K562 (cell line): ENCODE data around the gene RAPGEF5. TPM values are rescaled to one million over a fixed set of nuclear protein-coding genes. Genes with fewer than 3 reads are reported as not detected.

Source experiments
- ATAC-seq: fragments of 200-7000 bp; cut with Tn5 transposase; 3 replicates; pipeline ENCODE4 v1.9.1; 2020; ENCODE audit warnings: moderate library complexity
- BruUV-seq: library from RNA; stranded (reverse); fragments of 400-500 nt; replicated peaks from 2 replicates; lab custom pipeline; 2021; lab: Mats Ljungman, UMichigan
- CTCF ChIA-PET: fragments of 300-600 bp; formaldehyde crosslinking; extraction: SDS; loops from one replicate; lab custom pipeline; 2021; ENCODE audit warnings: low intra/inter-chr PET ratio; lab: Yijun Ruan, JAX
- POLR2A ChIA-PET: fragments of 300-600, 350-650 bp; sonication (Branson Sonifier 250); formaldehyde crosslinking; extraction: SDS; loops from one replicate; lab custom pipeline; 2021; ENCODE audit warnings: antibody characterized with exemption, inconsistent platforms; lab: Yijun Ruan, JAX
- DNase-seq, 4 experiments: peaks; one replicate each; pipeline versions ENCODE4 v3.0.0 to v3.0.0-alpha.2; 2011 to 2018; ENCODE audit warnings: low spot score in 3 of 4, mixed read lengths in 3 of 4; ENCODE audit errors: extremely low read depth in 1 of 4
- FAIRE-seq: peaks from 2 replicates; lab custom pipeline; 2011; peaks lifted over from hg19 to GRCh38; lab: Jason Lieb, UNC
- H2AFZ ChIP-seq: 2 replicates; pipeline ENCODE4 v1.6.0; 2011; ENCODE audit warnings: low read depth, low read length, control low read depth, inconsistent platforms
- H3K27ac ChIP-seq: fragments of 200-600 bp; 3 replicates; pipeline ENCODE4 v1.8.0; 2011; ENCODE audit warnings: low read depth, mild to moderate bottlenecking, control low read depth, inconsistent platforms, low read length, moderate library complexity, mixed read lengths; ENCODE audit errors: extremely low read depth
- H3K27me3 ChIP-seq, 2 experiments: fragments of 300-600 bp in 1 of 2; 2 replicates in 1 of 2; 3 replicates in 1 of 2; pipeline versions ENCODE4 v1.6.0 to v1.8.0; 2011; ENCODE audit warnings: inconsistent platforms in 2 of 2, low read length in 2 of 2, mild to moderate bottlenecking in 1 of 2, mixed read lengths in 1 of 2, moderate library complexity in 1 of 2; ENCODE audit not compliant: control insufficient read depth in 2 of 2, insufficient read depth in 2 of 2
- H3K36me3 ChIP-seq: fragments of 300-600 bp; 3 replicates; pipeline ENCODE4 v1.8.0; 2011; ENCODE audit warnings: mild to moderate bottlenecking, low read length, inconsistent platforms; ENCODE audit not compliant: control insufficient read depth, insufficient read depth
- H3K4me1 ChIP-seq, 2 experiments: fragments of 200-600 bp in 1 of 2; replicated peaks in 1 of 2; 2 replicates in 1 of 2; 3 replicates in 1 of 2; pipeline versions ENCODE4 v1.5.1 to v1.8.0; 2011; ENCODE audit warnings: inconsistent platforms in 2 of 2, low read length in 2 of 2, mild to moderate bottlenecking in 1 of 2, mixed read lengths in 1 of 2, moderate library complexity in 1 of 2; ENCODE audit not compliant: control insufficient read depth in 2 of 2, insufficient read depth in 2 of 2
- H3K4me2 ChIP-seq: 2 replicates; pipeline ENCODE4 v1.6.1; 2011; ENCODE audit warnings: low read length, control low read depth, inconsistent platforms, mixed read lengths; ENCODE audit not compliant: insufficient read depth
- H3K4me3 ChIP-seq: fragments of 200-600 bp; sonication (generic), shearing (Covaris generic); 2 replicates; pipeline ENCODE4 v1.5.1; 2016; ENCODE audit warnings: control low read depth, inconsistent platforms
- H3K79me2 ChIP-seq: fragments of 200-600 bp; 3 replicates; pipeline ENCODE4 v1.8.0; 2011; ENCODE audit warnings: low read length, inconsistent platforms; ENCODE audit not compliant: control insufficient read depth, insufficient read depth
- H3K9ac ChIP-seq, 2 experiments: 2 replicates each; pipeline versions ENCODE4 v1.6.0 to v1.6.1; 2011; ENCODE audit warnings: low read depth in 2 of 2, low read length in 2 of 2, control low read depth in 1 of 2, inconsistent platforms in 1 of 2, mild to moderate bottlenecking in 1 of 2, mixed read lengths in 1 of 2; ENCODE audit not compliant: insufficient read depth in 1 of 2
- H3K9me1 ChIP-seq: one replicate; pipeline ENCODE4 v1.6.0; 2011; ENCODE audit warnings: inconsistent platforms, mild to moderate bottlenecking, low read length, moderate library complexity; ENCODE audit not compliant: control insufficient read depth, insufficient read depth
- H3K9me3 ChIP-seq: replicated peaks from 2 replicates; pipeline ENCODE4 v1.5.1; 2011; ENCODE audit warnings: low read depth, low read length, inconsistent platforms; ENCODE audit not compliant: control insufficient read depth, insufficient read depth
- H4K20me1 ChIP-seq: replicated peaks from 2 replicates; pipeline ENCODE4 v1.6.1; 2011; ENCODE audit warnings: low read length, inconsistent platforms, mixed read lengths; ENCODE audit not compliant: control insufficient read depth, insufficient read depth
- CBX3 ChIP-seq, 2 experiments: IDR thresholded peaks; 1 replicate in 1 of 2; 2 replicates in 1 of 2; pipeline ENCODE4 v1.6.1; 2012; ENCODE audit warnings: inconsistent platforms in 2 of 2, low read length in 2 of 2, borderline replicate concordance in 1 of 2, control low read depth in 1 of 2
- HMGN3 ChIP-seq: IDR thresholded peaks from 2 replicates; pipeline ENCODE4 v1.6.1; 2011; ENCODE audit warnings: borderline replicate concordance, low read depth, mild to moderate bottlenecking, mixed read lengths, low read length; ENCODE audit not compliant: insufficient read length; ENCODE audit errors: extremely low read depth
- LARP7 ChIP-seq: fragments of 450-650 bp; IDR thresholded peaks from 2 replicates; pipeline ENCODE4 v1.6.1; 2016
- MTF1 ChIP-seq: fragments of 250-450 bp; sonication (Bioruptor Pico); IDR thresholded peaks from 2 replicates; pipeline ENCODE4 v1.9.0; 2021; ENCODE audit warnings: moderate library complexity, mild to moderate bottlenecking, inconsistent platforms, borderline replicate concordance
- MXI1 ChIP-seq: IDR thresholded peaks from 2 replicates; pipeline ENCODE4 v1.6.1; 2011; ENCODE audit warnings: low read depth, mild to moderate bottlenecking, improper control_type of control experiment, low read length
- ZBTB8A ChIP-seq: fragments of 450-650 bp; IDR thresholded peaks from 2 replicates; pipeline ENCODE4 v1.6.1; 2018; ENCODE audit warnings: mild to moderate bottlenecking, moderate library complexity; ENCODE audit not compliant: partially characterized antibody
- ZNF347 ChIP-seq: fragments of 450-650 bp; formaldehyde crosslinking; IDR thresholded peaks from 2 replicates; pipeline ENCODE4 v1.4.0; 2020; ENCODE audit warnings: low read depth, mild to moderate bottlenecking, moderate library complexity
- ZNF668 ChIP-seq: fragments of 250-450 bp; sonication (Bioruptor Pico); IDR thresholded peaks from 2 replicates; pipeline ENCODE4 v1.8.0; 2022; ENCODE audit warnings: mild to moderate bottlenecking, inconsistent platforms
- WGBS: fragments of 100-300 bp; shearing (Covaris generic); methylation state at CpG from one replicate; pipeline ENCODE4 v1.1.6; 2016; ENCODE audit warnings: low coverage, mixed read lengths; ENCODE audit not compliant: insufficient coverage; ENCODE audit errors: missing lambda C conversion rate; 5-methylcytosine and 5-hydroxymethylcytosine counted together
- in situ Hi-C: fragments of 300-500 bp; cut with MboI; formaldehyde crosslinking; loops from 4 replicates; pipeline ENCODE4 v1.15.0; 2018; ENCODE audit warnings: inconsistent platforms, mixed read lengths
- intact Hi-C: fragments of 100-400 bp; cut with micrococcal nuclease; formaldehyde crosslinking; loops from 2 replicates; pipeline ENCODE4 v1.14.2; 2022
- polyA plus RNA-seq, 8 experiments: library from polyadenylated mRNA; depleted of rRNA in 4 of 8; stranded (reverse) in 5 of 8; unstranded in 3 of 8; fragments of >200 nt; fragmentation: Nextera tagmentation in 2 of 8; fragmentation: Illumina TruSeq in 1 of 8; extraction: Ambion mirVana in 2 of 8; extraction: Trizol in 1 of 8; gene quantifications; 2 replicates each; pipeline versions ENCODE4 v1.2.1 to v1.2.3, GENCODE V29; 2011 to 2014; ENCODE audit warnings: inconsistent platforms in 1 of 8, missing spikeins in 1 of 8
- total RNA-seq, 7 experiments: library from RNA; depleted of rRNA in 6 of 7; stranded (reverse); fragments of >200 nt in 6 of 7; fragmentation: Illumina TruSeq in 2 of 7; extraction: Trizol in 2 of 7; gene quantifications; 2 replicates each; pipeline versions ENCODE4 v1.2.1 to v1.2.3, GENCODE V29; 2011 to 2021; ENCODE audit warnings: low replicate concordance in 1 of 7
- TF ChIP-seq, protein P1 (sequence below), 2 experiments: fragments of 450-650 bp in 1 of 2; sonication (generic) in 1 of 2; formaldehyde crosslinking in 1 of 2; IDR thresholded peaks; 2 replicates each; pipeline versions ENCODE4 v1.7.1 to v1.9.0; 2016 to 2022; ENCODE audit warnings: inconsistent platforms in 1 of 2, mild to moderate bottlenecking in 1 of 2, missing genetic modification reagents in 1 of 2
- TF ChIP-seq, protein P2 (sequence below): fragments of 450-650 bp; IDR thresholded peaks from 2 replicates; pipeline ENCODE4 v1.6.1; 2018; ENCODE audit warnings: mild to moderate bottlenecking, low read depth; ENCODE audit not compliant: partially characterized antibody

Gene RAPGEF5
- total and polyA plus RNA-seq, 9 of the 15 experiments (the other 6 are each of a cell fraction or from before 2014, with no cell fraction given), result 0.39 to 2.0 (median 1.1) TPM

DNA sequence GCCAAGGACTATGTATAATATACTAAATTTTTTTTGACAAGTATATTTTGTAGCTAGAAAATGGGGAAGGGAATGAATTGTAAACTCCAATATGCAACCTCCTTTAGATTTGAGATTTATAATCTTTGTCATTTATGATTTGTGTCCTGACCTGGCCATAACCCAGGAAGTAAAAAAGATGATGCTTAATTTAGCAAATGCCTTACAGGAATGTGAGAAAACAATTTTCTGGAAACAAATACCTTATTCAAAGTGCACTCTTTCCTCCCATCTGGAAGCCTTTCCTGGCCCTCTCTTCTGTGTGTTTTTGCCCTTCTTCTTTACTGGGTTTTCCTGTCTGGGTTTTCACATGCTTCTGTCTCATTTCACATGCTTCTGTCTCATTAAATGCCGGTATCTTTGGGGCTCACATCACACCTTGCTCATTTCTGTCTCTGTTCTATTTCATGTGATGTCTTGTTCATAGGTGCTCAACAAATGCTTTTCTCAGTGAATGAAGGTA, 149.2 kb downstream of the RAPGEF5 start:
- Histone ChIP-seq H3K27ac (no peak overlapping the region), H4K20me1 (no peaks in the 10 kb centered on the region), H3K4me1 (no peaks in the 10 kb centered on the region), H3K36me3 (no peaks in the 10 kb centered on the region), H2AFZ (no peak overlapping the region), H3K4me3 (no peak overlapping the region), H3K4me2 (no peak overlapping the region), H3K79me2 (no peaks in the 10 kb centered on the region), H3K9ac (no peak overlapping the region), H3K27me3 (no peaks in the 10 kb centered on the region), H3K9me3 (no peaks in the 10 kb centered on the region), H3K9me1 (no peaks in the 10 kb centered on the region)
- CTCF ChIA-PET, result no interaction called here
- in situ Hi-C loops (no loop called here), intact Hi-C loops (no loop called here)
- no peak for DNase-seq
- BruUV-seq, result no TSS peak
- 41% methylated on average over 1 of the region's 1 CpG for WGBS
- FAIRE-seq, result no peak
- POLR2A ChIA-PET, result interaction anchor here (0.6 kb wide), 2 partner anchors 9 to 19 kb away, joined by 3 read pairs; no protein-coding TSS in a partner anchor
- ATAC-seq, result no peak
- no peak for TF ChIP-seq HMGN3
- TF ChIP-seq, protein P1, sequence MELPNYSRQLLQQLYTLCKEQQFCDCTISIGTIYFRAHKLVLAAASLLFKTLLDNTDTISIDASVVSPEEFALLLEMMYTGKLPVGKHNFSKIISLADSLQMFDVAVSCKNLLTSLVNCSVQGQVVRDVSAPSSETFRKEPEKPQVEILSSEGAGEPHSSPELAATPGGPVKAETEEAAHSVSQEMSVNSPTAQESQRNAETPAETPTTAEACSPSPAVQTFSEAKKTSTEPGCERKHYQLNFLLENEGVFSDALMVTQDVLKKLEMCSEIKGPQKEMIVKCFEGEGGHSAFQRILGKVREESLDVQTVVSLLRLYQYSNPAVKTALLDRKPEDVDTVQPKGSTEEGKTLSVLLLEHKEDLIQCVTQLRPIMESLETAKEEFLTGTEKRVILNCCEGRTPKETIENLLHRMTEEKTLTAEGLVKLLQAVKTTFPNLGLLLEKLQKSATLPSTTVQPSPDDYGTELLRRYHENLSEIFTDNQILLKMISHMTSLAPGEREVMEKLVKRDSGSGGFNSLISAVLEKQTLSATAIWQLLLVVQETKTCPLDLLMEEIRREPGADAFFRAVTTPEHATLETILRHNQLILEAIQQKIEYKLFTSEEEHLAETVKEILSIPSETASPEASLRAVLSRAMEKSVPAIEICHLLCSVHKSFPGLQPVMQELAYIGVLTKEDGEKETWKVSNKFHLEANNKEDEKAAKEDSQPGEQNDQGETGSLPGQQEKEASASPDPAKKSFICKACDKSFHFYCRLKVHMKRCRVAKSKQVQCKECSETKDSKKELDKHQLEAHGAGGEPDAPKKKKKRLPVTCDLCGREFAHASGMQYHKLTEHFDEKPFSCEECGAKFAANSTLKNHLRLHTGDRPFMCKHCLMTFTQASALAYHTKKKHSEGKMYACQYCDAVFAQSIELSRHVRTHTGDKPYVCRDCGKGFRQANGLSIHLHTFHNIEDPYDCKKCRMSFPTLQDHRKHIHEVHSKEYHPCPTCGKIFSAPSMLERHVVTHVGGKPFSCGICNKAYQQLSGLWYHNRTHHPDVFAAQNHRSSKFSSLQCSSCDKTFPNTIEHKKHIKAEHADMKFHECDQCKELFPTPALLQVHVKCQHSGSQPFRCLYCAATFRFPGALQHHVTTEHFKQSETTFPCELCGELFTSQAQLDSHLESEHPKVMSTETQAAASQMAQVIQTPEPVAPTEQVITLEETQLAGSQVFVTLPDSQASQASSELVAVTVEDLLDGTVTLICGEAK (IDR thresholded peaks at IDR 0.05), result no peak
- TF ChIP-seq, protein P1 (CRISPR knock-in tag; IDR thresholded peaks at IDR 0.05), result no peak
- TF ChIP-seq MXI1, result no peak
- TF ChIP-seq CBX3 (IDR thresholded peaks at IDR 0.05; ENCODE audit: borderline replicate concordance in 1 of 2, low read length in 2 of 2), result no peak
- TF ChIP-seq, protein P2, sequence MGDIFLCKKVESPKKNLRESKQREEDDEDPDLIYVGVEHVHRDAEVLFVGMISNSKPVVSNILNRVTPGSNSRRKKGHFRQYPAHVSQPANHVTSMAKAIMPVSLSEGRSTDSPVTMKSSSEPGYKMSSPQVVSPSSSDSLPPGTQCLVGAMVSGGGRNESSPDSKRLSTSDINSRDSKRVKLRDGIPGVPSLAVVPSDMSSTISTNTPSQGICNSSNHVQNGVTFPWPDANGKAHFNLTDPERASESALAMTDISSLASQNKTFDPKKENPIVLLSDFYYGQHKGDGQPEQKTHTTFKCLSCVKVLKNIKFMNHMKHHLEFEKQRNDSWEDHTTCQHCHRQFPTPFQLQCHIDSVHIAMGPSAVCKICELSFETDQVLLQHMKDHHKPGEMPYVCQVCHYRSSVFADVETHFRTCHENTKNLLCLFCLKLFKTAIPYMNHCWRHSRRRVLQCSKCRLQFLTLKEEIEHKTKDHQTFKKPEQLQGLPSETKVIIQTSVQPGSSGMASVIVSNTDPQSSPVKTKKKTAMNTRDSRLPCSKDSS, result no peak
- TF ChIP-seq MTF1, result no peak
- no peak for TF ChIP-seq ZBTB8A
- TF ChIP-seq ZNF668 (CRISPR knock-in tag), result no peak
- TF ChIP-seq LARP7, result no peak
- TF ChIP-seq ZNF347, result no peak
